ENCODE results near the gene CTBP1. TPM values are rescaled to one million over a fixed set of nuclear protein-coding genes. Genes with fewer than 3 reads are reported as not detected.

CTBP1 gene
- total and polyA plus RNA-seq, 7 experiments from 2014 or later = 57.2 to 233 (median 180) TPM

GRCh38 chr4:1235381-1236102 lies 13.4 kb downstream of the CTBP1 start:
- Histone ChIP-seq H3K27me3 (ENCODE audit: control insufficient read depth in 2 of 2, insufficient read depth in 2 of 2, low read length in 2 of 2) (no peaks in the 10 kb centered on the region), H3K27ac (ENCODE audit: low read depth, low read length) (no peak overlapping the region), H3K4me1 (ENCODE audit: control insufficient read depth in 2 of 2, insufficient read depth in 2 of 2, low read length in 2 of 2) (no peaks in the 10 kb centered on the region), H3K36me3 (ENCODE audit: control insufficient read depth in 2 of 3, insufficient read depth in 3 of 3, low read length in 3 of 3) (peaks cover 0 to 97% (median 14%) of the 10 kb centered on the region in 3 experiments), H3K9me3 (ENCODE audit: control insufficient read depth in 2 of 3, low read length in 3 of 3) (no peaks in the 10 kb centered on the region), H3K4me3 (ENCODE audit: low read length) (no peak overlapping the region)
- CTCF ChIA-PET = interaction anchor here (0.7 kb wide), 1 partner anchor 65 kb away, joined by 3 read pairs; no protein-coding TSS in a partner anchor
- POLR2A ChIA-PET = interaction anchor here (1.0 kb wide), 1 partner anchor 12 kb away, joined by 4 read pairs; no protein-coding TSS in a partner anchor
- H3K27ac Mint-ChIP-seq = peak overlapping the region in 2 of 9 donors; percentile 52 to 59
- DNase-seq = no peak
- no peaks in the 10 kb centered on the region for H3K27me3 Mint-ChIP-seq
- peaks cover 0 to 25% (median 5%) of the 10 kb centered on the region in 5 donors for H3K36me3 Mint-ChIP-seq
- H3K4me1 Mint-ChIP-seq = peaks cover 0 to 15% (median 8%) of the 10 kb centered on the region in 7 donors
- no peak overlapping the region for H3K4me3 Mint-ChIP-seq
- no peak for ATAC-seq
- H3K9me3 Mint-ChIP-seq = peaks cover 0 to 2% (median 0%) of the 10 kb centered on the region in 11 donors
- intact Hi-C loops (cut with micrococcal nuclease) = no loop called here

GRCh38 chr4:1234811-1235292 lies 14.1 kb downstream of the CTBP1 start:
- H3K27ac ChIP-seq (ENCODE audit: low read depth, low read length) = no peak overlapping the region
- POLR2A ChIA-PET = interaction anchor here (1.0 kb wide), 2 partner anchors 12 to 16 kb away, joined by 4 read pairs; no protein-coding TSS in a partner anchor
- intact Hi-C loops (cut with micrococcal nuclease) = no loop called here
- Mint-ChIP-seq H3K36me3 (peaks cover 0 to 24% (median 5%) of the 10 kb centered on the region in 5 donors), H3K27ac (peak overlapping the region in 1 of 9 donors; percentile 52), H3K27me3 (no peaks in the 10 kb centered on the region), H3K9me3 (peaks cover 0 to 2% (median 0%) of the 10 kb centered on the region in 11 donors), H3K4me3 (no peak overlapping the region), H3K4me1 (peaks cover 0 to 14% (median 8%) of the 10 kb centered on the region in 7 donors)
- H3K4me3 ChIP-seq (ENCODE audit: low read length) = no peak overlapping the region
- ATAC-seq (no peak), DNase-seq (no peak)
- CTCF ChIA-PET = interaction anchor here (0.6 to 0.7 kb wide), 3 partner anchors 10 to 118 kb away, joined by 3 to 4 read pairs (median 3); no protein-coding TSS in a partner anchor
- H3K36me3 ChIP-seq (ENCODE audit: control insufficient read depth in 2 of 3, insufficient read depth in 3 of 3, low read length in 3 of 3) = peaks cover 0 to 100% (median 13%) of the 10 kb centered on the region in 3 experiments
- no peaks in the 10 kb centered on the region for H3K9me3 ChIP-seq (ENCODE audit: control insufficient read depth in 2 of 3, low read length in 3 of 3)
- H3K27me3 ChIP-seq (ENCODE audit: control insufficient read depth in 2 of 2, insufficient read depth in 2 of 2, low read length in 2 of 2) = no peaks in the 10 kb centered on the region
- no peaks in the 10 kb centered on the region for H3K4me1 ChIP-seq (ENCODE audit: control insufficient read depth in 2 of 2, insufficient read depth in 2 of 2, low read length in 2 of 2)

GRCh38 chr4:1234309-1234695 lies 14.6 kb downstream of the CTBP1 start:
- Histone ChIP-seq H3K4me3 (ENCODE audit: low read length) (no peak overlapping the region), H3K27ac (ENCODE audit: low read depth, low read length) (no peak overlapping the region), H3K27me3 (ENCODE audit: control insufficient read depth in 2 of 2, insufficient read depth in 2 of 2, low read length in 2 of 2) (no peaks in the 10 kb centered on the region), H3K9me3 (ENCODE audit: control insufficient read depth in 2 of 3, low read length in 3 of 3) (no peaks in the 10 kb centered on the region), H3K4me1 (ENCODE audit: control insufficient read depth in 2 of 2, insufficient read depth in 2 of 2, low read length in 2 of 2) (no peaks in the 10 kb centered on the region), H3K36me3 (ENCODE audit: control insufficient read depth in 2 of 3, insufficient read depth in 3 of 3, low read length in 3 of 3) (peaks cover 0 to 100% (median 9%) of the 10 kb centered on the region in 3 experiments)
- H3K36me3 Mint-ChIP-seq = peaks cover 0 to 21% (median 5%) of the 10 kb centered on the region in 5 donors
- ChIA-PET CTCF (interaction anchor here (0.6 to 0.7 kb wide), 3 partner anchors 11 to 119 kb away, joined by 3 to 4 read pairs (median 3); no protein-coding TSS in a partner anchor), POLR2A (interaction anchor here (1.0 kb wide), 2 partner anchors 13 to 16 kb away, joined by 4 read pairs; no protein-coding TSS in a partner anchor)
- no peak for ATAC-seq
- no peaks in the 10 kb centered on the region for H3K27me3 Mint-ChIP-seq
- DNase-seq = no peak
- peaks cover 0 to 2% (median 0%) of the 10 kb centered on the region in 11 donors for H3K9me3 Mint-ChIP-seq
- no peak overlapping the region for H3K4me3 Mint-ChIP-seq
- peak overlapping the region in 1 of 9 donors; percentile 65 for H3K27ac Mint-ChIP-seq
- intact Hi-C loops (cut with micrococcal nuclease) = no loop called here
- H3K4me1 Mint-ChIP-seq = peaks cover 0 to 11% (median 6%) of the 10 kb centered on the region in 7 donors

- H3K9me3 ChIP-seq (ENCODE audit: control insufficient read depth in 2 of 3, low read length in 3 of 3) = no peaks in the 10 kb centered on the region
- ChIA-PET POLR2A (interaction anchor here (1.0 kb wide), 1 partner anchor 17 kb away, joined by 4 read pairs; no protein-coding TSS in a partner anchor), CTCF (interaction anchor here (0.6 to 0.7 kb wide), 3 partner anchors 11 to 119 kb away, joined by 3 to 4 read pairs (median 3); no protein-coding TSS in a partner anchor)
- H3K36me3 ChIP-seq (ENCODE audit: control insufficient read depth in 2 of 3, insufficient read depth in 3 of 3, low read length in 3 of 3) = peaks cover 0 to 100% (median 9%) of the 10 kb centered on the region in 3 experiments
- H3K4me1 Mint-ChIP-seq = peaks cover 0 to 8% (median 6%) of the 10 kb centered on the region in 7 donors
- H3K27ac ChIP-seq (ENCODE audit: low read depth, low read length) = no peak overlapping the region
- peak overlapping the region in 1 of 9 donors; percentile 65 for H3K27ac Mint-ChIP-seq
- intact Hi-C loops (cut with micrococcal nuclease) = no loop called here
- H3K4me3 Mint-ChIP-seq = no peak overlapping the region
- no peak overlapping the region for H3K4me3 ChIP-seq (ENCODE audit: low read length)
- peaks cover 0 to 2% (median 0%) of the 10 kb centered on the region in 11 donors for H3K9me3 Mint-ChIP-seq
- peaks cover 0 to 21% (median 5%) of the 10 kb centered on the region in 5 donors for H3K36me3 Mint-ChIP-seq
- H3K27me3 Mint-ChIP-seq = no peaks in the 10 kb centered on the region
- no peaks in the 10 kb centered on the region for H3K4me1 ChIP-seq (ENCODE audit: control insufficient read depth in 2 of 2, insufficient read depth in 2 of 2, low read length in 2 of 2)
- peak; percentile 8 for ATAC-seq
- no peak for DNase-seq
- no peaks in the 10 kb centered on the region for H3K27me3 ChIP-seq (ENCODE audit: control insufficient read depth in 2 of 2, insufficient read depth in 2 of 2, low read length in 2 of 2)
These were observed 15.2 kb downstream of the CTBP1 start for GRCh38 chr4:1233641-1234308.

GRCh38 chr4:1232661-1233621 lies 16.0 kb downstream of the CTBP1 start:
- intact Hi-C loops (cut with micrococcal nuclease) = no loop called here
- H3K9me3 ChIP-seq (ENCODE audit: control insufficient read depth in 2 of 3, low read length in 3 of 3) = no peaks in the 10 kb centered on the region
- DNase-seq (no peak), ATAC-seq (no peak)
- no peaks in the 10 kb centered on the region for H3K27me3 ChIP-seq (ENCODE audit: control insufficient read depth in 2 of 2, insufficient read depth in 2 of 2, low read length in 2 of 2)
- H3K4me1 ChIP-seq (ENCODE audit: control insufficient read depth in 2 of 2, insufficient read depth in 2 of 2, low read length in 2 of 2) = no peaks in the 10 kb centered on the region
- ChIA-PET CTCF (no interaction called here), POLR2A (interaction anchor here (0.7 kb wide), 1 partner anchor 114 kb away, joined by 3 read pairs; the partner anchor contains the start of gene UVSSA)
- Mint-ChIP-seq H3K27ac (peak overlapping the region in 3 of 9 donors; percentile 12 to 69 (median 60)), H3K9me3 (peaks cover 0 to 2% (median 0%) of the 10 kb centered on the region in 11 donors), H3K4me1 (peaks cover 0 to 8% (median 4%) of the 10 kb centered on the region in 7 donors), H3K36me3 (peaks cover 0 to 17% (median 5%) of the 10 kb centered on the region in 5 donors), H3K27me3 (no peaks in the 10 kb centered on the region), H3K4me3 (no peak overlapping the region)
- no peak overlapping the region for H3K4me3 ChIP-seq (ENCODE audit: low read length)
- H3K27ac ChIP-seq (ENCODE audit: low read depth, low read length) = no peak overlapping the region
- H3K36me3 ChIP-seq (ENCODE audit: control insufficient read depth in 2 of 3, insufficient read depth in 3 of 3, low read length in 3 of 3) = peaks cover 0 to 100% (median 9%) of the 10 kb centered on the region in 3 experiments
